T-cell (primary cell): ENCODE data around the gene AP1G2. TPM values are rescaled to one million over a fixed set of nuclear protein-coding genes. Genes with fewer than 3 reads are reported as not detected.

Source experiments
- ATAC-seq, 4 experiments: fragments of 200-7000 bp in 3 of 4; fragments of 150-1000 bp in 1 of 4; cut with Tn5 transposase; replicated peaks in 1 of 4; 1 replicate in 3 of 4; 2 replicates in 1 of 4; pipeline ENCODE4 v1.10.0; 2021; ENCODE audit warnings: moderate library complexity in 3 of 4, mild to moderate bottlenecking in 2 of 4, moderate number of reproducible peaks in 1 of 4
- CTCF ChIA-PET, 2 donors: fragments of 300-600 bp; sonication (Branson Sonifier 250); formaldehyde crosslinking; loops; one replicate each; lab custom pipeline; 2022; ENCODE audit warnings: antibody characterized with exemption in 2 of 2; lab: Charles Lee
- POLR2A ChIA-PET, 2 donors: fragments of 300-600 bp; sonication (Branson Sonifier 250); formaldehyde crosslinking; loops; one replicate each; lab custom pipeline; 2022; ENCODE audit warnings: antibody characterized with exemption in 2 of 2; lab: Charles Lee
- DNase-seq, 35 experiments: peaks; one replicate each; pipeline versions ENCODE4 v3.0.0 to v3.0.0-alpha.2; 2013 to 2023
- H3K27ac ChIP-seq: one replicate; pipeline ENCODE4 v1.5.1; 2013; ENCODE audit warnings: low read length
- H3K27me3 ChIP-seq, 2 experiments: replicated peaks in 1 of 2; 1 replicate in 1 of 2; 2 replicates in 1 of 2; pipeline versions ENCODE4 v1.6.1 to v1.7.0; 2013; ENCODE audit warnings: low read length in 1 of 2, mixed read lengths in 1 of 2; ENCODE audit not compliant: control insufficient read depth in 2 of 2, insufficient read depth in 2 of 2; ENCODE audit errors: extremely low read depth in 1 of 2
- H3K36me3 ChIP-seq, 2 donors: 1 replicate in 1 of 2; 2 replicates in 1 of 2; pipeline versions ENCODE4 v1.6.1 to v1.7.0; 2013; ENCODE audit warnings: low read length in 1 of 2; ENCODE audit not compliant: control insufficient read depth in 2 of 2, insufficient read depth in 1 of 2; ENCODE audit errors: extremely low read depth in 1 of 2
- H3K4me1 ChIP-seq, 2 experiments: 1 replicate in 1 of 2; 2 replicates in 1 of 2; pipeline versions ENCODE4 v1.6.1 to v1.7.0; 2013; ENCODE audit warnings: low read length in 2 of 2, mixed read lengths in 1 of 2; ENCODE audit not compliant: insufficient read depth in 2 of 2, control insufficient read depth in 1 of 2; ENCODE audit errors: extremely low read depth in 1 of 2
- H3K4me3 ChIP-seq, 2 donors: 1 replicate in 1 of 2; 2 replicates in 1 of 2; pipeline versions ENCODE4 v1.5.1 to v1.7.0; 2013; ENCODE audit warnings: mild to moderate bottlenecking in 2 of 2, low read length in 1 of 2, moderate library complexity in 1 of 2; ENCODE audit not compliant: control insufficient read depth in 1 of 2; ENCODE audit errors: extremely low read depth in 1 of 2
- H3K9me3 ChIP-seq: 2 replicates; pipeline ENCODE4 v1.7.0; 2013
- H3K27ac Mint-ChIP-seq, 2 donors: one replicate each; pipeline ENCODE4 v1.8.0; 2020 to 2021; ENCODE audit warnings: mild to moderate bottlenecking in 2 of 2, mixed read lengths in 2 of 2
- H3K27me3 Mint-ChIP-seq, 2 donors: one replicate each; pipeline ENCODE4 v1.8.0; 2021 to 2022; ENCODE audit warnings: mixed read lengths in 2 of 2
- H3K36me3 Mint-ChIP-seq: one replicate; pipeline ENCODE4 v1.8.0; 2021; ENCODE audit warnings: mixed read lengths
- H3K4me1 Mint-ChIP-seq, 3 donors: one replicate each; pipeline ENCODE4 v1.8.0; 2020 to 2022; ENCODE audit warnings: mixed read lengths in 3 of 3, mild to moderate bottlenecking in 1 of 3
- H3K4me3 Mint-ChIP-seq, 3 donors: one replicate each; pipeline ENCODE4 v1.8.0; 2020 to 2022; ENCODE audit warnings: mild to moderate bottlenecking in 3 of 3, mixed read lengths in 3 of 3, moderate library complexity in 3 of 3
- H3K9me3 Mint-ChIP-seq, 3 donors: one replicate each; pipeline ENCODE4 v1.8.0; 2020 to 2022; ENCODE audit warnings: mixed read lengths in 3 of 3
- WGBS: methylation state at CpG from one replicate; pipeline ENCODE4 v1.1.5; 2013; ENCODE audit warnings: missing lambda C conversion rate; ENCODE audit not compliant: insufficient coverage; 5-methylcytosine and 5-hydroxymethylcytosine counted together
- total RNA-seq, 35 experiments: library from RNA in 6 of 35; stranded (reverse) in 6 of 35; fragments of 120-200 nt in 1 of 35; gene quantifications; one replicate each; pipeline versions ENCODE4 v1.2.1 to v1.2.4 and lab custom pipeline; 2013 to 2026

Gene AP1G2
- total RNA-seq: 100 to 1,000 TPM; 321 to 526 (median 484) TPM
- 158 TPM for total RNA-seq (2013)
- 49.5 to 291 (median 177) reads per million in 29 experiments for total RNA-seq (lab: John Stamatoyannopoulos, UW)

GRCh38 chr14:23567186-23568020, at the start of gene AP1G2:
TSS of gene AP1G2 (minus strand) at chr14:23567791. CDS start at chr14:23567314, 477 bp downstream.
- Mint-ChIP-seq H3K4me1 (peaks cover 32 to 44% (median 37%) of the 10 kb centered on the region in 3 donors), H3K36me3 (peaks cover 24% of the 10 kb centered on the region), H3K27me3 (peaks cover under 1 to 5% of the 10 kb centered on the region in 2 donors), H3K27ac (peak within 1 kb of the TSS; percentile 98 to 99), H3K4me3 (peak within 1 kb of the TSS; percentile 98 to 100 (median 99)), H3K9me3 (no peaks in the 10 kb centered on the region)
- peaks cover 0 to 15% of the 10 kb centered on the region in 2 experiments for H3K27me3 ChIP-seq
- no peaks in the 10 kb centered on the region for H3K9me3 ChIP-seq
- DNase-seq: peak; percentile 62 to 89 (median 74)
- H3K27ac ChIP-seq: peak within 1 kb of the TSS; percentile 78
- WGBS: under 1% methylated on average over 48 of the region's 53 CpGs
- peaks cover 10 to 38% of the 10 kb centered on the region in 2 donors for H3K36me3 ChIP-seq
- CTCF ChIA-PET: interaction anchor here (0.6 to 1.1 kb wide), 4 partner anchors 89 to 542 kb away, joined by 3 to 4 read pairs (median 4); no protein-coding TSS in a partner anchor
- POLR2A ChIA-PET: interaction anchor here (0.5 to 0.7 kb wide), 3 partner anchors 15 to 569 kb away, joined by 3 to 7 read pairs (median 5); no protein-coding TSS in a partner anchor
- peak within 1 kb of the TSS; percentile 89 to 95 for H3K4me3 ChIP-seq
- peaks cover 9 to 37% of the 10 kb centered on the region in 2 experiments for H3K4me1 ChIP-seq
- peak; percentile 94 to 96 (median 96) for ATAC-seq

GRCh38 chr14:23615856-23616255, 48.3 kb upstream of the AP1G2 start:
- CTCF ChIA-PET: no interaction called here
- no peak for ATAC-seq
- no CpG with 5 or more reads among the region's 5 CpGs for WGBS
- no peak overlapping the region for H3K4me3 ChIP-seq
- Mint-ChIP-seq H3K9me3 (no peaks in the 10 kb centered on the region), H3K27ac (no peak overlapping the region), H3K4me3 (no peak overlapping the region), H3K4me1 (peaks cover 12 to 17% (median 13%) of the 10 kb centered on the region in 3 donors), H3K27me3 (peaks cover 3 to 4% of the 10 kb centered on the region in 2 donors), H3K36me3 (no peaks in the 10 kb centered on the region)
- H3K36me3 ChIP-seq: no peaks in the 10 kb centered on the region
- POLR2A ChIA-PET: no interaction called here
- H3K4me1 ChIP-seq: peaks cover 6 to 8% of the 10 kb centered on the region in 2 experiments
- H3K9me3 ChIP-seq: no peaks in the 10 kb centered on the region
- H3K27ac ChIP-seq: no peak overlapping the region
- no peaks in the 10 kb centered on the region for H3K27me3 ChIP-seq
- no peak for DNase-seq

GRCh38 chr14:23614395-23614828, 46.8 kb upstream of the AP1G2 start:
- Mint-ChIP-seq H3K4me1 (peaks cover 26 to 31% (median 27%) of the 10 kb centered on the region in 3 donors), H3K27me3 (peaks cover 0 to 3% of the 10 kb centered on the region in 2 donors), H3K36me3 (no peaks in the 10 kb centered on the region), H3K9me3 (no peaks in the 10 kb centered on the region), H3K4me3 (no peak overlapping the region), H3K27ac (no peak overlapping the region)
- Histone ChIP-seq H3K9me3 (no peaks in the 10 kb centered on the region), H3K36me3 (no peaks in the 10 kb centered on the region), H3K27ac (no peak overlapping the region), H3K4me3 (no peak overlapping the region), H3K27me3 (no peaks in the 10 kb centered on the region), H3K4me1 (peaks cover 13 to 23% of the 10 kb centered on the region in 2 experiments)
- POLR2A ChIA-PET: no interaction called here
- WGBS: 88% methylated on average over 2 of the region's 2 CpGs
- CTCF ChIA-PET: interaction anchor here in 1 of 2 donors (0.6 to 1.6 kb wide), 2 partner anchors 17 to 710 kb away, joined by 3 to 8 read pairs; no protein-coding TSS in a partner anchor
- DNase-seq (no peak), ATAC-seq (no peak)

GRCh38 chr14:23613242-23614070, 45.9 kb upstream of the AP1G2 start:
- Mint-ChIP-seq H3K9me3 (peaks cover 0 to 5% (median 0%) of the 10 kb centered on the region in 3 donors), H3K4me1 (peaks cover 35 to 41% (median 35%) of the 10 kb centered on the region in 3 donors), H3K27ac (no peak overlapping the region), H3K4me3 (no peak overlapping the region), H3K36me3 (no peaks in the 10 kb centered on the region), H3K27me3 (peaks cover 0 to 1% of the 10 kb centered on the region in 2 donors)
- H3K27me3 ChIP-seq: no peaks in the 10 kb centered on the region
- no peak overlapping the region for H3K4me3 ChIP-seq
- DNase-seq (no peak), ATAC-seq (no peak)
- no peak overlapping the region for H3K27ac ChIP-seq
- CTCF ChIA-PET: interaction anchor here (0.6 to 2.2 kb wide), 4 partner anchors 18 to 711 kb away, joined by 3 to 11 read pairs (median 6); no protein-coding TSS in a partner anchor
- H3K4me1 ChIP-seq: peaks cover 13 to 25% of the 10 kb centered on the region in 2 experiments
- no peaks in the 10 kb centered on the region for H3K9me3 ChIP-seq
- H3K36me3 ChIP-seq: no peaks in the 10 kb centered on the region
- WGBS: 81% methylated on average over 3 of the region's 6 CpGs
- POLR2A ChIA-PET: no interaction called here

GRCh38 chr14:23612802-23613201, 45.2 kb upstream of the AP1G2 start:
- H3K4me3 Mint-ChIP-seq: no peak overlapping the region
- no peak for ATAC-seq
- Histone ChIP-seq H3K27me3 (no peaks in the 10 kb centered on the region), H3K27ac (no peak overlapping the region), H3K9me3 (no peaks in the 10 kb centered on the region), H3K36me3 (no peaks in the 10 kb centered on the region), H3K4me1 (peaks cover 13 to 25% of the 10 kb centered on the region in 2 experiments), H3K4me3 (no peak overlapping the region)
- ChIA-PET CTCF (interaction anchor here (2.2 to 3.1 kb wide), 2 partner anchors 19 kb away, joined by 11 to 16 read pairs; no protein-coding TSS in a partner anchor), POLR2A (no interaction called here)
- peak overlapping the region in 1 of 2 donors; percentile 62 for H3K27ac Mint-ChIP-seq
- H3K27me3 Mint-ChIP-seq: no peaks in the 10 kb centered on the region
- H3K4me1 Mint-ChIP-seq: peaks cover 35 to 42% (median 35%) of the 10 kb centered on the region in 3 donors
- WGBS: no CpG with 5 or more reads among the region's 1 CpG
- H3K36me3 Mint-ChIP-seq: no peaks in the 10 kb centered on the region
- DNase-seq: no peak
- H3K9me3 Mint-ChIP-seq: peaks cover 0 to 5% (median 0%) of the 10 kb centered on the region in 3 donors
